Nephron (organoid): ENCODE results near the gene FNDC3B.

Experiments used
- H3K27ac Mint-ChIP-seq, 3 experiments: 2 replicates each; pipeline ENCODE4 v1.8.0; 2020; ENCODE audit warnings: mixed read lengths in 3 of 3, mild to moderate bottlenecking in 2 of 3, moderate library complexity in 1 of 3
- H3K27me3 Mint-ChIP-seq: 2 replicates; pipeline ENCODE4 v1.8.0; 2021; ENCODE audit warnings: low read depth, mild to moderate bottlenecking, moderate library complexity, mixed read lengths
- H3K36me3 Mint-ChIP-seq: 2 replicates; pipeline ENCODE4 v1.8.0; 2020; ENCODE audit warnings: low read depth, mixed read lengths
- H3K4me1 Mint-ChIP-seq: 2 replicates; pipeline ENCODE4 v1.8.0; 2020; ENCODE audit warnings: mixed read lengths
- H3K4me3 Mint-ChIP-seq, 3 experiments: 2 replicates each; pipeline ENCODE4 v1.8.0; 2020; ENCODE audit warnings: mild to moderate bottlenecking in 3 of 3, mixed read lengths in 3 of 3, moderate library complexity in 2 of 3
- H3K9me3 Mint-ChIP-seq: 2 replicates; pipeline ENCODE4 v1.8.0; 2020; ENCODE audit warnings: mixed read lengths
- CTCF ChIP-seq, 3 experiments: fragments of 200-600 bp; sonication (generic); IDR thresholded peaks; one replicate each; pipeline ENCODE4 v1.5.0; 2021; ENCODE audit warnings: antibody characterized with exemption in 3 of 3; ENCODE audit not compliant: unreplicated experiment in 3 of 3

The FNDC3B gene

DNA sequence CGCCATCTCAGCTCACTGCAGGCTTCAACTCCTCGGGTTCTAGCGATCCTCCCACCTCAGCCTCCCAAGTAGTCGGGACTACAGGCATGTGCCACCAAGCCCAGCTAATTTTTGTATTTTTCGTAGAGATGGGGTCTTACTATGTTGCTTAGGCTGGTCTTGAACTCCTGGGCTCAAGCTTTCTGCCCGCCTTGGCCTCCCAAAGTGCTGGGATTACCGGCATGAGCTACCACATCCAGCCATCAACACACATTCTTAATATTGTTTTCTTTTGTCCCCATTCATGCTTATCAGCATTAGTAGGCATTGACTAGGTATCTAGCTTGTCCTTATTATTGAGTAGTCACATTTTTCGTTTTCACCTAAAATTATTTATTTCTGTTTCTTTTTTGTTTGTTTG lies 240.6 kb downstream of the FNDC3B start:
- no peak for TF ChIP-seq CTCF (IDR thresholded peaks at IDR 0.05; ENCODE audit: unreplicated experiment in 3 of 3)
- Mint-ChIP-seq H3K27ac (peak overlapping the region; percentile 71 to 88 (median 82)), H3K27me3 (no peaks in the 10 kb centered on the region), H3K4me1 (peaks cover 45% of the 10 kb centered on the region), H3K36me3 (peaks cover 44% of the 10 kb centered on the region), H3K4me3 (no peak overlapping the region), H3K9me3 (no peaks in the 10 kb centered on the region)

GRCh38 chr3:172280406-172281051 lies 241.2 kb downstream of the FNDC3B start:
- Mint-ChIP-seq H3K4me3 (no peak overlapping the region), H3K4me1 (peaks cover 44% of the 10 kb centered on the region), H3K9me3 (no peaks in the 10 kb centered on the region), H3K27me3 (no peaks in the 10 kb centered on the region), H3K27ac (peak overlapping the region; percentile 71 to 88 (median 82)), H3K36me3 (peaks cover 44% of the 10 kb centered on the region)
- no peak for TF ChIP-seq CTCF (IDR thresholded peaks at IDR 0.05; ENCODE audit: unreplicated experiment in 3 of 3)

DNA sequence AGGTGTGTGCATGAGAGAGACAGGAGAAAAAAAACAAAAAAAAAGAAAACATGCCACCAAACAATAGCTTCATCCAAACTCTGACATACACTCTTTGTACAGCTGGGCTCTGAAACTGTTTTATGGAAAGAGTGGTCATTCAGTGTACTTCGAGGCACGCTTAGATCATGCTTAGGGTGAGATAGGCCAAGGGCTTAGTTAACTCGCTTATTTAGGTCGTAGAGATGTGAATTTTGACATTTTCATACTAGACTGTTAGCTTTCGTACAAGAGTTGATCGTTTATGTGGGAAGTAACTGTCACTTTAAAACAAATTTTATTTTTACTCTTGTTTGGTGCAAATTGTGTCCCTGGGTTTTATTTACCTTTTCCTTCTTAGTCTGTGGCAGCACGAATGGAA lies 242.5 kb downstream of the FNDC3B start:
- H3K36me3 Mint-ChIP-seq = peaks cover 45% of the 10 kb centered on the region
- peak overlapping the region in 2 of 3 experiments; percentile 3 to 51 for H3K27ac Mint-ChIP-seq
- TF ChIP-seq CTCF (IDR thresholded peaks at IDR 0.05; ENCODE audit: unreplicated experiment in 3 of 3) = no peak
- no peaks in the 10 kb centered on the region for H3K9me3 Mint-ChIP-seq
- peaks cover 35% of the 10 kb centered on the region for H3K4me1 Mint-ChIP-seq
- no peak overlapping the region for H3K4me3 Mint-ChIP-seq
- no peaks in the 10 kb centered on the region for H3K27me3 Mint-ChIP-seq

GRCh38 chr3:172282850-172283249 lies 243.5 kb downstream of the FNDC3B start:
- no peak for TF ChIP-seq CTCF (IDR thresholded peaks at IDR 0.05; ENCODE audit: unreplicated experiment in 3 of 3)
- Mint-ChIP-seq H3K4me1 (peaks cover 35% of the 10 kb centered on the region), H3K27ac (peak overlapping the region; percentile 3 to 17 (median 12)), H3K27me3 (no peaks in the 10 kb centered on the region), H3K4me3 (no peak overlapping the region), H3K36me3 (peaks cover 54% of the 10 kb centered on the region), H3K9me3 (no peaks in the 10 kb centered on the region)

DNA sequence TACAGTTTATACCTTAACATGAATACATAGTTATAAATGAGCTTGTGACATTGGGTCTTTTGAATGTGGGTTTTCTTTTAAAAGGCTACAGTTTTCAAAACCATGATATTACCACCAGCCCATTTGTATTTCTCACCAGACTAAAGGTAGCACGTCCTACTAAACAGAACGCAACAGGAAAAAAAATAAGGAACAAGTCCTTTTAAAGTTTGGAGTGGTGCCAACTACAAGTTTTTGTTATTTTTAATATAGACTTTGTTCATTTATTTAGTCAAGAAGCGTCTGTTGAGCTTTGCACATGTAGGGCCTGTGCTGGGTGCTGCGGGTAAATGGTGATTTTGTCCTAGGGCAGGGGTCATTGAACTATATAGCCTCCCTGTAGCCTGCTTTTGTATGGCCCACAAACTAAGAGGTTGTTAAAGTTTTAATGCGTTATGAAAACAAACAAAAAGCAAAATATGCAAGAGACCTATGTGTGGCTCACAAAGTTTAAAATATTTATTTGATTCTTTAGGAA lies 244.5 kb downstream of the FNDC3B start:
- Mint-ChIP-seq H3K4me1 (peaks cover 29% of the 10 kb centered on the region), H3K9me3 (no peaks in the 10 kb centered on the region), H3K36me3 (peaks cover 65% of the 10 kb centered on the region), H3K27me3 (no peaks in the 10 kb centered on the region), H3K27ac (peak overlapping the region in 1 of 3 experiments; percentile 28), H3K4me3 (no peak overlapping the region)
- no peak for TF ChIP-seq CTCF (IDR thresholded peaks at IDR 0.05; ENCODE audit: unreplicated experiment in 3 of 3)

DNA sequence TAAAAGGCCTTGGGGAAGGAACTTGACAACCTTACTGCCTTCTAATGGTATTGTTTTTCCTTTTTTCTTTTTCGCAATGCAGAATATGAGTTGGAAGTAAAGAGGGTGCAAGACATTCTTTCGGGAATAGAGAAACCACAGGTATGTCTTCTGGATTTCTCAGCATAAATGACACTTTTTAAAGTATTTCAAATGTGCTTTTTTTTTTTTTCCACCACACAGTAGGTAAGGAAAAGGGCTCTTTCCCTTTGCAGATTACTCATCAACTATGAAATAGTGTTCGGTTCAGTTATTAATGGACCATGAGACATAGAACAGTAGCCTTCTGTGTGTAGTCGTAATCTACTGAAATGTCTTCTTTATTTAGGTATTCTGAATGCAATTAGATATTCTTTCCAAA lies 246.5 kb downstream of the FNDC3B start:
- peaks cover 74% of the 10 kb centered on the region for H3K36me3 Mint-ChIP-seq
- H3K27me3 Mint-ChIP-seq = no peaks in the 10 kb centered on the region
- TF ChIP-seq CTCF (IDR thresholded peaks at IDR 0.05; ENCODE audit: unreplicated experiment in 3 of 3) = no peak
- H3K4me1 Mint-ChIP-seq = peaks cover 27% of the 10 kb centered on the region
- no peak overlapping the region for H3K4me3 Mint-ChIP-seq
- peak overlapping the region in 2 of 3 experiments; percentile 24 to 25 for H3K27ac Mint-ChIP-seq
- H3K9me3 Mint-ChIP-seq = no peaks in the 10 kb centered on the region
